ENCODE measurements around the gene SNX32. TPM values are rescaled to one million over a fixed set of nuclear protein-coding genes. Genes with fewer than 3 reads are reported as not detected.

The SNX32 gene
- total and polyA plus RNA-seq, 5 experiments from 2014 or later, result 0.39 to 2.2 (median 1.5) TPM

- Mint-ChIP-seq H3K36me3 (peaks cover 0 to 46% (median 5%) of the 10 kb centered on the region in 3 donors), H3K27ac (peak overlapping the region; percentile 72 to 99 (median 87)), H3K4me3 (peak overlapping the region; percentile 86 to 99 (median 96)), H3K4me1 (peaks cover 30 to 42% (median 35%) of the 10 kb centered on the region in 4 donors), H3K27me3 (no peaks in the 10 kb centered on the region), H3K9me3 (no peaks in the 10 kb centered on the region)
- POLR2A ChIA-PET, result interaction anchor here (0.7 to 12.6 kb wide), 13 partner anchors 10 to 247 kb away, joined by 3 to 405 read pairs (median 17); partner anchors contain the start of genes C11orf68, CCDC85B, CTSW and EFEMP2
- no peak for ATAC-seq
- no peak for DNase-seq
These were observed 27.4 kb downstream of the SNX32 start for GRCh38 chr11:65861165-65861505.

GRCh38 chr11:65861533-65862183 lies 27.9 kb downstream of the SNX32 start:
- POLR2A ChIA-PET, result interaction anchor here (0.9 to 12.6 kb wide), 8 partner anchors 9 to 222 kb away, joined by 3 to 405 read pairs (median 10); partner anchors contain the start of genes CCDC85B, CTSW, EFEMP2 and FIBP
- Mint-ChIP-seq H3K4me3 (peak overlapping the region; percentile 86 to 99 (median 96)), H3K36me3 (peaks cover 0 to 43% (median 4%) of the 10 kb centered on the region in 3 donors), H3K4me1 (peaks cover 26 to 36% (median 31%) of the 10 kb centered on the region in 4 donors), H3K9me3 (no peaks in the 10 kb centered on the region), H3K27me3 (no peaks in the 10 kb centered on the region), H3K27ac (peak overlapping the region in 9 of 10 donors; percentile 19 to 99 (median 89))
- peak in 1 of 10 donors; percentile 60 for DNase-seq
- ATAC-seq, result no peak

- DNase-seq, result no peak
- POLR2A ChIA-PET, result interaction anchor here (7.6 to 12.6 kb wide), 2 partner anchors 9 to 24 kb away, joined by 187 to 405 read pairs; partner anchors contain the start of genes CCDC85B, CTSW, EFEMP2 and FIBP
These were observed 28.5 kb downstream of the SNX32 start for GRCh38 chr11:65862191-65862735.

GRCh38 chr11:65862941-65863888 lies 29.5 kb downstream of the SNX32 start:
- peak overlapping the region in 6 of 10 donors; percentile 3 to 76 (median 28) for H3K27ac Mint-ChIP-seq
- H3K9me3 Mint-ChIP-seq, result no peaks in the 10 kb centered on the region
- POLR2A ChIA-PET, result interaction anchor here (7.6 to 12.6 kb wide), 2 partner anchors 8 to 23 kb away, joined by 187 to 405 read pairs; partner anchors contain the start of genes CCDC85B, CTSW, EFEMP2 and FIBP
- no peak for ATAC-seq
- no peaks in the 10 kb centered on the region for H3K27me3 Mint-ChIP-seq
- H3K36me3 Mint-ChIP-seq, result peaks cover 0 to 49% (median 2%) of the 10 kb centered on the region in 3 donors
- peak overlapping the region in 4 of 10 donors; percentile 25 to 55 (median 43) for H3K4me3 Mint-ChIP-seq
- H3K4me1 Mint-ChIP-seq, result peaks cover 24 to 38% (median 35%) of the 10 kb centered on the region in 4 donors
- DNase-seq, result peak in 1 of 10 donors; percentile 17

More at GRCh38 chr11:65862191-65862735, 28.5 kb downstream of the SNX32 start:
- no peaks in the 10 kb centered on the region for H3K27me3 Mint-ChIP-seq
- H3K4me1 Mint-ChIP-seq, result peaks cover 24 to 38% (median 30%) of the 10 kb centered on the region in 4 donors
- ATAC-seq, result no peak
- peaks cover 0 to 47% (median 2%) of the 10 kb centered on the region in 3 donors for H3K36me3 Mint-ChIP-seq
- peak overlapping the region in 8 of 10 donors; percentile 13 to 96 (median 50) for H3K4me3 Mint-ChIP-seq
- H3K27ac Mint-ChIP-seq, result peak overlapping the region in 4 of 10 donors; percentile 27 to 76 (median 60)
- no peaks in the 10 kb centered on the region for H3K9me3 Mint-ChIP-seq

- POLR2A ChIA-PET, result interaction anchor here (1.4 to 12.6 kb wide), 3 partner anchors 7 to 367 kb away, joined by 4 to 405 read pairs (median 187); partner anchors contain the start of genes CCDC85B, CTSW, EFEMP2 and FIBP
- Mint-ChIP-seq H3K36me3 (peaks cover 0 to 49% (median 2%) of the 10 kb centered on the region in 3 donors), H3K9me3 (no peaks in the 10 kb centered on the region), H3K27me3 (no peaks in the 10 kb centered on the region), H3K27ac (peak overlapping the region in 2 of 10 donors; percentile 57 to 67), H3K4me3 (no peak overlapping the region), H3K4me1 (peaks cover 19 to 38% (median 27%) of the 10 kb centered on the region in 4 donors)
- no peak for DNase-seq
- ATAC-seq, result no peak
These were observed 30.3 kb downstream of the SNX32 start for GRCh38 chr11:65863889-65864705.

- POLR2A ChIA-PET, result interaction anchor here (1.4 to 12.6 kb wide), 2 partner anchors 21 to 367 kb away, joined by 4 to 405 read pairs; partner anchors contain the start of genes CCDC85B, CTSW and FIBP
- peaks cover 18 to 40% (median 28%) of the 10 kb centered on the region in 4 donors for H3K4me1 Mint-ChIP-seq
- no peaks in the 10 kb centered on the region for H3K9me3 Mint-ChIP-seq
- no peak for ATAC-seq
- no peak for DNase-seq
- H3K27me3 Mint-ChIP-seq, result no peaks in the 10 kb centered on the region
- H3K27ac Mint-ChIP-seq, result peak overlapping the region in 1 of 10 donors; percentile 81
- peaks cover 0 to 49% (median 2%) of the 10 kb centered on the region in 3 donors for H3K36me3 Mint-ChIP-seq
- H3K4me3 Mint-ChIP-seq, result no peak overlapping the region
These were observed 31.1 kb downstream of the SNX32 start for GRCh38 chr11:65864706-65865471.

GRCh38 chr11:65865550-65866172 lies 31.9 kb downstream of the SNX32 start:
- Mint-ChIP-seq H3K36me3 (peaks cover 0 to 47% (median 2%) of the 10 kb centered on the region in 3 donors), H3K27me3 (no peaks in the 10 kb centered on the region), H3K9me3 (no peaks in the 10 kb centered on the region), H3K27ac (peak overlapping the region in 2 of 10 donors; percentile 51 to 81), H3K4me1 (peaks cover 17 to 46% (median 30%) of the 10 kb centered on the region in 4 donors), H3K4me3 (no peak overlapping the region)
- DNase-seq (peak in 1 of 10 donors; percentile 14), ATAC-seq (no peak)
- POLR2A ChIA-PET, result interaction anchor here (1.2 to 12.6 kb wide), 4 partner anchors 8 to 368 kb away, joined by 3 to 405 read pairs (median 4); partner anchors contain the start of genes CCDC85B, CTSW and FIBP

- Mint-ChIP-seq H3K4me3 (no peak overlapping the region), H3K27ac (peak overlapping the region in 3 of 10 donors; percentile 36 to 77 (median 37)), H3K36me3 (peaks cover 0 to 47% (median 2%) of the 10 kb centered on the region in 3 donors), H3K9me3 (no peaks in the 10 kb centered on the region), H3K27me3 (no peaks in the 10 kb centered on the region), H3K4me1 (peaks cover 18 to 47% (median 33%) of the 10 kb centered on the region in 4 donors)
- DNase-seq, result no peak
- POLR2A ChIA-PET, result interaction anchor here (1.2 to 12.6 kb wide), 4 partner anchors 6 to 19 kb away, joined by 3 to 405 read pairs (median 95); partner anchors contain the start of genes CCDC85B, CFL1, CTSW and FIBP
- ATAC-seq, result no peak
These were observed 32.9 kb downstream of the SNX32 start for GRCh38 chr11:65866509-65867283.

GRCh38 chr11:65867284-65868071 lies 33.7 kb downstream of the SNX32 start:
- peaks cover 18 to 47% (median 34%) of the 10 kb centered on the region in 4 donors for H3K4me1 Mint-ChIP-seq
- peak overlapping the region in 5 of 10 donors; percentile 14 to 77 (median 43) for H3K27ac Mint-ChIP-seq
- H3K36me3 Mint-ChIP-seq, result peaks cover 0 to 44% (median 2%) of the 10 kb centered on the region in 3 donors
- ATAC-seq (peak; percentile 40 to 44), DNase-seq (peak in 4 of 10 donors; percentile 18 to 65 (median 32))
- no peak overlapping the region for H3K4me3 Mint-ChIP-seq
- no peaks in the 10 kb centered on the region for H3K9me3 Mint-ChIP-seq
- POLR2A ChIA-PET, result interaction anchor here (0.5 to 15.0 kb wide), 5 partner anchors 7 to 129 kb away, joined by 4 to 405 read pairs (median 187); partner anchors contain the start of genes CCDC85B, CFL1, CTSW and FIBP
- H3K27me3 Mint-ChIP-seq, result no peaks in the 10 kb centered on the region
